ENCODE data around the gene TIMM29. TPM values are rescaled to one million over a fixed set of nuclear protein-coding genes. Genes with fewer than 3 reads are reported as not detected.
A peak's percentile ranks its signal among the peaks of the same experiment; 100 is the strongest.

Gene TIMM29
- total RNA-seq: 10 to 100 TPM; 28.0 to 39.5 (median 34.1) TPM

GRCh38 chr19:10928563-10929401 lies at the start of gene TIMM29, which contains the start of gene YIPF2:
Gene TIMM29, plus strand, starts transcription at chr19:10928811. Its CDS starts 12 bp downstream, at chr19:10928823.
Gene YIPF2, minus strand, starts transcription at chr19:10928639. Its CDS starts 229 bp downstream, at chr19:10928410.
- peaks cover 0 to 26% (median 0%) of the 10 kb centered on the region in 3 donors for H3K36me3 ChIP-seq
- H3K9me3 ChIP-seq: no peaks in the 10 kb centered on the region
- H3K4me1 ChIP-seq: peaks cover 0 to 25% (median 12%) of the 10 kb centered on the region in 4 donors
- H3K4me3 ChIP-seq: peak within 1 kb of the TSS; percentile 54 to 99 (median 90)
- peak within 1 kb of the TSS; percentile 85 to 89 (median 86) for H3K27ac ChIP-seq
- TF ChIP-seq, protein P1, sequence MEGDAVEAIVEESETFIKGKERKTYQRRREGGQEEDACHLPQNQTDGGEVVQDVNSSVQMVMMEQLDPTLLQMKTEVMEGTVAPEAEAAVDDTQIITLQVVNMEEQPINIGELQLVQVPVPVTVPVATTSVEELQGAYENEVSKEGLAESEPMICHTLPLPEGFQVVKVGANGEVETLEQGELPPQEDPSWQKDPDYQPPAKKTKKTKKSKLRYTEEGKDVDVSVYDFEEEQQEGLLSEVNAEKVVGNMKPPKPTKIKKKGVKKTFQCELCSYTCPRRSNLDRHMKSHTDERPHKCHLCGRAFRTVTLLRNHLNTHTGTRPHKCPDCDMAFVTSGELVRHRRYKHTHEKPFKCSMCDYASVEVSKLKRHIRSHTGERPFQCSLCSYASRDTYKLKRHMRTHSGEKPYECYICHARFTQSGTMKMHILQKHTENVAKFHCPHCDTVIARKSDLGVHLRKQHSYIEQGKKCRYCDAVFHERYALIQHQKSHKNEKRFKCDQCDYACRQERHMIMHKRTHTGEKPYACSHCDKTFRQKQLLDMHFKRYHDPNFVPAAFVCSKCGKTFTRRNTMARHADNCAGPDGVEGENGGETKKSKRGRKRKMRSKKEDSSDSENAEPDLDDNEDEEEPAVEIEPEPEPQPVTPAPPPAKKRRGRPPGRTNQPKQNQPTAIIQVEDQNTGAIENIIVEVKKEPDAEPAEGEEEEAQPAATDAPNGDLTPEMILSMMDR (IDR thresholded peaks at IDR 0.05): no peak
- peak; percentile 32 to 45 for TF ChIP-seq POLR2A (IDR thresholded peaks at IDR 0.05)
- no peaks in the 10 kb centered on the region for H3K27me3 ChIP-seq
- peak; percentile 92 to 98 (median 95) for DNase-seq

DNA sequence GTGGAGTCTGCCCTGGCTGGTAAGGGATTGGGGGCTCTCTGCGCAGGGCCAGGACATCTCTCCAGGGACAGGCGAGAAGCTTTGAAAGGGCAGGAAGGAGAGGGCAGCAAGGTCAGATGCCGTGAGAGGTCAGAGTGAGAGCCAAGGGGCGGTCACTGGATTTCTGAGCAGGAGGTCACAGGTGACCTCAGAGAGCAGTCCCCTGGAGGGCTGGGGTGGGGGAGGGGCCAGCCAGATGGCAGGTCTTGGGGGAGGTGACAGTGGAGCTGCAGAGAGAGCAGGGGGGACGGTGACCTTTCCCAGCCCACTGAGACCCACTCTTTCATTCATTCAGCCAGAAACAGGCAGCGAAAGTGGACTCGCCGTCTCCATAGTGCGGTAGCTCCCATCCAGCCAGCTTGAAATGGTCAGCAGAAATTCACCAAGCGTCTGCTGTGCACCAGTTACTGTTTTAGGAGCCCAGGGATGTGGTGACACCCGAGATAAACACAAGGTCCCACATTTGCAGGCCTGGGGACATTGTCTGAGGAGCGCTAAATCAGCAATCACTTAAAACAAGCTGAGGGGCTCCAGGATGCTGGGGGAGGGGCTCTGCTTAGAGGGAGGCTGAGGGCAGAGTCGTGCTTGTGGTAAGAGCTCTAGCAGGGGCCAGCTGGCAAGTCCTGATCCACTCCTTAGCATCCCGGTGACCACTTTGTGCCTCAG lies 47.1 kb upstream of the TIMM29 start:
- Histone ChIP-seq H3K9me3 (no peaks in the 10 kb centered on the region), H3K4me3 (no peak overlapping the region), H3K27ac (no peak overlapping the region), H3K36me3 (no peaks in the 10 kb centered on the region), H3K27me3 (no peaks in the 10 kb centered on the region), H3K4me1 (peaks cover 0 to 13% (median 6%) of the 10 kb centered on the region in 4 donors)
- DNase-seq: no peak
- TF ChIP-seq POLR2A (IDR thresholded peaks at IDR 0.05): no peak
- TF ChIP-seq, protein P1 (IDR thresholded peaks at IDR 0.05): no peak

GRCh38 chr19:10882108-10882457 lies 46.5 kb upstream of the TIMM29 start:
- no peak for TF ChIP-seq POLR2A (IDR thresholded peaks at IDR 0.05)
- TF ChIP-seq, protein P1 (IDR thresholded peaks at IDR 0.05): no peak
- Histone ChIP-seq H3K27me3 (no peaks in the 10 kb centered on the region), H3K36me3 (no peaks in the 10 kb centered on the region), H3K27ac (no peak overlapping the region), H3K9me3 (no peaks in the 10 kb centered on the region), H3K4me3 (no peak overlapping the region), H3K4me1 (peaks cover 0 to 12% (median 6%) of the 10 kb centered on the region in 4 donors)
- no peak for DNase-seq

DNA sequence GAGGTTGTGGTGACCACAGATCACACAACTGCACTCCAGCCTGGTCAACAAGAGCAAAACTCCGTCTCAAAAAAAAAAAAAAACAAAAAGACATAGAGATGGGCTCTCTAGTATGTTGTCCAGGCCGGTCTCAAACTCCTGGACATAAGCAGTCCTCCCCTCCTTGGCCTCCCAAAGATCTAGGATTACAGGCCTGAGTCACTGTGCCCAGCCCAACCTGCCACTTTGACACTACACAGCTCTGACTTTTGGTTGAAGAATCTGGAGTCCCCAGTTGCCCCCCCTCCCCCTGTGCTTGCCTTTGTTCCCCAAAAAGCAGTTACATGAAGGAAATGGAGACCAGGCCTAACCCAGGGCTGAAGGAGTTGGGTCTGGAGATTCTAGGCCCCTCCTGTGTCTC lies 44.3 kb upstream of the TIMM29 start:
- DNase-seq: no peak
- Histone ChIP-seq H3K9me3 (no peaks in the 10 kb centered on the region), H3K4me1 (peaks cover 0 to 11% (median 5%) of the 10 kb centered on the region in 4 donors), H3K4me3 (no peak overlapping the region), H3K27ac (no peak overlapping the region), H3K36me3 (no peaks in the 10 kb centered on the region), H3K27me3 (no peaks in the 10 kb centered on the region)
- TF ChIP-seq, protein P1 (IDR thresholded peaks at IDR 0.05): no peak
- no peak for TF ChIP-seq POLR2A (IDR thresholded peaks at IDR 0.05)

GRCh38 chr19:10885201-10886169 lies 43.1 kb upstream of the TIMM29 start:
- H3K27me3 ChIP-seq: no peaks in the 10 kb centered on the region
- H3K4me1 ChIP-seq: peaks cover 0 to 11% (median 5%) of the 10 kb centered on the region in 4 donors
- H3K9me3 ChIP-seq: no peaks in the 10 kb centered on the region
- H3K27ac ChIP-seq: no peak overlapping the region
- DNase-seq: no peak
- no peaks in the 10 kb centered on the region for H3K36me3 ChIP-seq
- TF ChIP-seq, protein P1 (IDR thresholded peaks at IDR 0.05): no peak
- TF ChIP-seq POLR2A (IDR thresholded peaks at IDR 0.05): no peak
- no peak overlapping the region for H3K4me3 ChIP-seq
